CD14-positive monocyte (primary cell): ENCODE data around the gene SIGLEC10. TPM values are rescaled to one million over a fixed set of nuclear protein-coding genes. Genes with fewer than 3 reads are reported as not detected.
"Not testable (repeated sequence)": the region's sequence is repeated elsewhere in the genome, so short reads cannot be mapped to it uniquely, and the experiment has no call there.

Experiments
- DNase-seq, 3 donors: peaks; one replicate each; pipeline ENCODE4 v3.0.0-alpha.2; 2011 to 2022
- H2AFZ ChIP-seq: 2 replicates; pipeline ENCODE4 v1.6.0; 2012; ENCODE audit warnings: mild to moderate bottlenecking, low read depth, low read length, inconsistent platforms; ENCODE audit not compliant: insufficient read depth, poor library complexity, severe bottlenecking
- H3K27ac ChIP-seq, 2 donors: 1 replicate in 1 of 2; 2 replicates in 1 of 2; pipeline ENCODE4 v1.5.1; 2012 to 2013; ENCODE audit warnings: low read length in 2 of 2, control low read depth in 1 of 2, inconsistent platforms in 1 of 2, low read depth in 1 of 2, mild to moderate bottlenecking in 1 of 2
- H3K27me3 ChIP-seq, 2 donors: one replicate each; pipeline versions ENCODE4 v1.6.0 to v1.6.1; 2011 to 2013; ENCODE audit warnings: low read length in 2 of 2; ENCODE audit not compliant: control insufficient read depth in 2 of 2, insufficient read depth in 2 of 2
- H3K36me3 ChIP-seq, 2 donors: replicated peaks in 1 of 2; 1 replicate in 1 of 2; 2 replicates in 1 of 2; pipeline versions ENCODE4 v1.5.1 to v1.6.1; 2012 to 2013; ENCODE audit warnings: low read length in 2 of 2, control low read depth in 1 of 2, inconsistent platforms in 1 of 2, mild to moderate bottlenecking in 1 of 2; ENCODE audit not compliant: insufficient read depth in 2 of 2, control insufficient read depth in 1 of 2
- H3K4me1 ChIP-seq, 2 donors: 1 replicate in 1 of 2; 2 replicates in 1 of 2; pipeline versions ENCODE4 v1.5.1 to v1.6.1; 2012 to 2013; ENCODE audit warnings: low read length in 2 of 2, control low read depth in 1 of 2, inconsistent platforms in 1 of 2, mild to moderate bottlenecking in 1 of 2, moderate library complexity in 1 of 2; ENCODE audit not compliant: insufficient read depth in 2 of 2, control insufficient read depth in 1 of 2
- H3K4me2 ChIP-seq: replicated peaks from 2 replicates; pipeline ENCODE3; 2012; ENCODE audit warnings: low read length, moderate library complexity, mild to moderate bottlenecking; ENCODE audit not compliant: poor library complexity, severe bottlenecking; ENCODE audit errors: extremely low read depth
- H3K4me3 ChIP-seq, 3 experiments: fragments of 200-600 bp in 1 of 3; sonication (generic) in 1 of 3; replicated peaks in 1 of 3; 1 replicate in 2 of 3; 2 replicates in 1 of 3; pipeline ENCODE4 v1.5.1; 2011 to 2013; ENCODE audit warnings: low read length in 3 of 3, mild to moderate bottlenecking in 3 of 3, control low read depth in 2 of 3, low read depth in 2 of 3, inconsistent platforms in 1 of 3, moderate library complexity in 1 of 3
- H3K79me2 ChIP-seq: 2 replicates; pipeline ENCODE4 v1.6.0; 2012; ENCODE audit warnings: mild to moderate bottlenecking, control low read depth, inconsistent platforms, low read length, moderate library complexity; ENCODE audit not compliant: insufficient read depth
- H3K9ac ChIP-seq: 2 replicates; pipeline ENCODE4 v1.6.0; 2017; ENCODE audit warnings: low read length, mild to moderate bottlenecking; ENCODE audit not compliant: insufficient read depth, poor library complexity, severe bottlenecking
- H3K9me3 ChIP-seq, 2 donors: replicated peaks in 1 of 2; 1 replicate in 1 of 2; 2 replicates in 1 of 2; pipeline versions ENCODE4 v1.5.1 to v1.6.1; 2012 to 2013; ENCODE audit warnings: low read length in 2 of 2, control low read depth in 1 of 2; ENCODE audit not compliant: control insufficient read depth in 1 of 2, insufficient read depth in 1 of 2
- H4K20me1 ChIP-seq: 2 replicates; pipeline ENCODE4 v1.6.0; 2012; ENCODE audit warnings: mild to moderate bottlenecking, low read length, control low read depth, moderate library complexity; ENCODE audit not compliant: insufficient read depth
- H3K27ac Mint-ChIP-seq, 7 donors: one replicate each; pipeline ENCODE4 v1.8.0; 2020; ENCODE audit warnings: mild to moderate bottlenecking in 7 of 7, mixed read lengths in 7 of 7, moderate library complexity in 6 of 7, inconsistent platforms in 2 of 7
- H3K27me3 Mint-ChIP-seq, 3 donors: one replicate each; pipeline ENCODE4 v1.8.0; 2021 to 2022; ENCODE audit warnings: low read depth in 3 of 3, mild to moderate bottlenecking in 3 of 3, mixed read lengths in 3 of 3, moderate library complexity in 3 of 3, inconsistent platforms in 1 of 3
- H3K36me3 Mint-ChIP-seq, 2 donors: one replicate each; pipeline ENCODE4 v1.8.0; 2020; ENCODE audit warnings: mixed read lengths in 2 of 2, inconsistent platforms in 1 of 2, mild to moderate bottlenecking in 1 of 2
- H3K4me1 Mint-ChIP-seq: one replicate; pipeline ENCODE4 v1.8.0; 2020; ENCODE audit warnings: mild to moderate bottlenecking, mixed read lengths
- H3K4me3 Mint-ChIP-seq, 2 donors: one replicate each; pipeline ENCODE4 v1.8.0; 2020; ENCODE audit warnings: mild to moderate bottlenecking in 2 of 2, mixed read lengths in 2 of 2, moderate library complexity in 1 of 2
- H3K9me3 Mint-ChIP-seq, 7 donors: one replicate each; pipeline ENCODE4 v1.8.0; 2020 to 2022; ENCODE audit warnings: mixed read lengths in 7 of 7, mild to moderate bottlenecking in 6 of 7, moderate library complexity in 6 of 7, inconsistent platforms in 2 of 7
- WGBS: methylation state at CpG from one replicate; pipeline ENCODE4 v1.1.5; 2013; ENCODE audit warnings: missing lambda C conversion rate; ENCODE audit not compliant: insufficient coverage; 5-methylcytosine and 5-hydroxymethylcytosine counted together
- intact Hi-C, 2 donors: fragments of 100-400 bp; cut with micrococcal nuclease; formaldehyde crosslinking; loops; one replicate each; pipeline versions ENCODE4 v1.15.0 to v1.15.1; 2023
- polyA plus RNA-seq, 3 donors: library from polyadenylated mRNA; depleted of rRNA in 1 of 3; unstranded in 2 of 3; stranded (reverse) in 1 of 3; fragments of 300-500 nt in 2 of 3; fragments of >200 nt in 1 of 3; fragmentation: Illumina TruSeq in 2 of 3; gene quantifications; 1 replicate in 2 of 3; 2 replicates in 1 of 3; pipeline ENCODE4 v1.2.3, GENCODE V29; 2012 to 2021
- TF ChIP-seq, protein P1 (sequence below): fragments of 200-600 bp; IDR thresholded peaks from one replicate; pipeline ENCODE4 v1.8.0; 2022; ENCODE audit warnings: antibody characterized with exemption, mild to moderate bottlenecking

The SIGLEC10 gene
- polyA plus RNA-seq, 3 donors: 16.6 to 114 (median 64.9) TPM

DNA sequence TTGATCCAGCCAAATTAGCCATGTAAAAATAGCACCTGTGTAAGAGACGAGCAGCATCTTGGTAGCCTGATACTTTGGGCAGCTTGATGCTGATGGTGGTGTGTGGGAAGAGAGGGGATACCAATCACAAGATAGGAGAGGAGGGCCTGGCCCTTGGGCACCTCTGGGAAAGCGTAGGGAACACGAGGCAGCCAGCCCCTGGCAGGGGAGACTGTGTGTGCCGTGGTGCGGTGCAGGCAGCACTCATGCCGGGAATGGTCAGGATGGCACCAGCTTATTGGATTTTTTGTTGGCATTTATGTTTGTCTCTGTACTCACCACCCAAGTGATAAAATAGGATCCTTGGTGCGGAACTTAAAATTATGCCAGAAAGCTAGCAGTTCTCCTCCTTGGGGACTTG is 30.6 kb upstream of the SIGLEC10 start:
- Mint-ChIP-seq H3K9me3 (peaks cover 12 to 26% (median 19%) of the 10 kb centered on the region in 7 donors), H3K36me3 (no peaks in the 10 kb centered on the region), H3K4me3 (peak overlapping the region in 1 of 2 donors; percentile 29), H3K27me3 (peaks cover 16 to 33% (median 26%) of the 10 kb centered on the region in 3 donors), H3K4me1 (peaks cover 5% of the 10 kb centered on the region), H3K27ac (no peak overlapping the region)
- DNase-seq: no peak
- H3K4me2 ChIP-seq: no peak overlapping the region
- no peak overlapping the region for H3K27ac ChIP-seq
- no peak overlapping the region for H3K9ac ChIP-seq
- no peaks in the 10 kb centered on the region for H4K20me1 ChIP-seq
- WGBS: 90% methylated on average over 5 of the region's 7 CpGs
- intact Hi-C loops: no loop called here
- TF ChIP-seq, protein P1, sequence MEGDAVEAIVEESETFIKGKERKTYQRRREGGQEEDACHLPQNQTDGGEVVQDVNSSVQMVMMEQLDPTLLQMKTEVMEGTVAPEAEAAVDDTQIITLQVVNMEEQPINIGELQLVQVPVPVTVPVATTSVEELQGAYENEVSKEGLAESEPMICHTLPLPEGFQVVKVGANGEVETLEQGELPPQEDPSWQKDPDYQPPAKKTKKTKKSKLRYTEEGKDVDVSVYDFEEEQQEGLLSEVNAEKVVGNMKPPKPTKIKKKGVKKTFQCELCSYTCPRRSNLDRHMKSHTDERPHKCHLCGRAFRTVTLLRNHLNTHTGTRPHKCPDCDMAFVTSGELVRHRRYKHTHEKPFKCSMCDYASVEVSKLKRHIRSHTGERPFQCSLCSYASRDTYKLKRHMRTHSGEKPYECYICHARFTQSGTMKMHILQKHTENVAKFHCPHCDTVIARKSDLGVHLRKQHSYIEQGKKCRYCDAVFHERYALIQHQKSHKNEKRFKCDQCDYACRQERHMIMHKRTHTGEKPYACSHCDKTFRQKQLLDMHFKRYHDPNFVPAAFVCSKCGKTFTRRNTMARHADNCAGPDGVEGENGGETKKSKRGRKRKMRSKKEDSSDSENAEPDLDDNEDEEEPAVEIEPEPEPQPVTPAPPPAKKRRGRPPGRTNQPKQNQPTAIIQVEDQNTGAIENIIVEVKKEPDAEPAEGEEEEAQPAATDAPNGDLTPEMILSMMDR: no peak
- peaks cover 11 to 13% of the 10 kb centered on the region in 2 donors for H3K9me3 ChIP-seq
- no peaks in the 10 kb centered on the region for H3K4me1 ChIP-seq
- H3K79me2 ChIP-seq: no peaks in the 10 kb centered on the region
- peaks cover 3 to 11% of the 10 kb centered on the region in 2 donors for H3K27me3 ChIP-seq
- H3K4me3 ChIP-seq: no peak overlapping the region
- no peaks in the 10 kb centered on the region for H3K36me3 ChIP-seq
- no peak overlapping the region for H2AFZ ChIP-seq

DNA sequence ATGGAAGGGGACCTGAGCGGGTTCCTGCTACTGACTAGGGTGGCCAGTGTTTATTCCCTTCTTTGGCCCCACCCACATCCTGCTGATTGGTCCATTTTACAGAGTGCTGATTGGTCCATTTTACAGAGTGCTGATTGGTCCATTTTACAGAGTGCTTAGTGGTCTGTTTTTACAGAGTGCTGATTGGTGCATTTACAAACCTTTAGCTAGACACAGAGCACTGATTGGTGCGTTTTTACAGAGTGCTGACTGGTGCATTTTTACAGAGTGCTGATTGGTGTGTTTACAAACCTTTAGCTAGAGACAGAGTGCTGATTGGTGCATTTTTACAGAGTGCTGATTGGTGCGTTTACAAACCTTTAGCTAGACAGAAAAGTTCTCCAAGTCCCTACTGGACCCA is 30.1 kb upstream of the SIGLEC10 start:
- H3K4me3 ChIP-seq, H3K4me3 Mint-ChIP-seq, intact Hi-C loops, H3K27ac Mint-ChIP-seq, H3K36me3 ChIP-seq, H3K9ac ChIP-seq, H3K79me2 ChIP-seq, H3K4me2 ChIP-seq, H3K36me3 Mint-ChIP-seq, H3K27ac ChIP-seq, H2AFZ ChIP-seq, DNase-seq, H3K4me1 Mint-ChIP-seq, H3K4me1 ChIP-seq, H4K20me1 ChIP-seq: not testable (repeated sequence)
- peaks cover 5 to 15% of the 10 kb centered on the region in 2 donors for H3K27me3 ChIP-seq
- peaks cover 11 to 13% of the 10 kb centered on the region in 2 donors for H3K9me3 ChIP-seq
- WGBS: 100% methylated on average over 1 of the region's 3 CpGs
- Mint-ChIP-seq H3K27me3 (peaks cover 20 to 38% (median 31%) of the 10 kb centered on the region in 3 donors), H3K9me3 (peaks cover 12 to 26% (median 19%) of the 10 kb centered on the region in 7 donors)
